GM18508 (cell line): Measurements from ENCODE around the gene ERC2.

ENCODE experiments used
- ATAC-seq: cut with Tn5 transposase; IDR thresholded peaks from one replicate; pipeline ENCODE4 v1.9.1; 2021; ENCODE audit warnings: moderate number of reproducible peaks; ENCODE audit not compliant: insufficient read depth, unreplicated experiment

The ERC2 gene

GRCh38 chr3:55647063-55647462, 821.2 kb downstream of the ERC2 start:
- no peak for ATAC-seq

- ATAC-seq, result no peak
Measured at GRCh38 chr3:55646121-55646520, 822.1 kb downstream of the ERC2 start.

- no peak for ATAC-seq
Measured at GRCh38 chr3:55645422-55645821, 822.8 kb downstream of the ERC2 start.

GRCh38 chr3:55643283-55643682, 825.0 kb downstream of the ERC2 start:
- ATAC-seq, result no peak

GRCh38 chr3:55641964-55642363, 826.3 kb downstream of the ERC2 start:
- ATAC-seq, result no peak

- no peak for ATAC-seq
Measured at GRCh38 chr3:55639896-55640765, 828.1 kb downstream of the ERC2 start.

- no peak for ATAC-seq
Measured at GRCh38 chr3:55639143-55639542, 829.1 kb downstream of the ERC2 start.

- ATAC-seq, result no peak
Measured at GRCh38 chr3:55637906-55638638, 830.2 kb downstream of the ERC2 start.

- ATAC-seq, result no peak
Measured at GRCh38 chr3:55636300-55637195, 831.7 kb downstream of the ERC2 start.

GRCh38 chr3:55634345-55634744, 833.9 kb downstream of the ERC2 start:
- ATAC-seq, result no peak

- ATAC-seq, result no peak
Measured at GRCh38 chr3:55633333-55633732, 834.9 kb downstream of the ERC2 start.

- ATAC-seq, result no peak
Measured at GRCh38 chr3:55631766-55632331, 836.4 kb downstream of the ERC2 start.

GRCh38 chr3:55630921-55631299, 837.4 kb downstream of the ERC2 start:
- no peak for ATAC-seq

- ATAC-seq, result no peak
Measured at GRCh38 chr3:55630280-55630920, 837.9 kb downstream of the ERC2 start.

GRCh38 chr3:55629432-55629831, 838.8 kb downstream of the ERC2 start:
- no peak for ATAC-seq

- no peak for ATAC-seq
Measured at GRCh38 chr3:55626279-55626665, 842.0 kb downstream of the ERC2 start.

- no peak for ATAC-seq
Measured at GRCh38 chr3:55624238-55624637, 844.0 kb downstream of the ERC2 start.

- no peak for ATAC-seq
Measured at GRCh38 chr3:55623786-55624185, 844.5 kb downstream of the ERC2 start.

GRCh38 chr3:55622733-55623132, 845.5 kb downstream of the ERC2 start:
- no peak for ATAC-seq

GRCh38 chr3:55622116-55622515, 846.2 kb downstream of the ERC2 start:
- ATAC-seq, result no peak
